Measurements from ENCODE around the gene UBE2R2. TPM values are rescaled to one million over a fixed set of nuclear protein-coding genes. Genes with fewer than 3 reads are reported as not detected.
A peak's percentile ranks its signal among the peaks of the same experiment; 100 is the strongest.
"Not testable (repeated sequence)": the region's sequence is repeated elsewhere in the genome, so short reads cannot be mapped to it uniquely, and the experiment has no call there.

UBE2R2 gene
- total RNA-seq (2022) (33.8 and 41.6 TPM in 2 replicates), Bru-seq, nascent RNA (percentile 79 among the genes with signal in this experiment), BruChase-seq, experiment 1, labeled RNA remaining after a 6-hour chase (percentile 84 among the genes with signal in this experiment), BruChase-seq, experiment 2, labeled RNA remaining after a 2-hour chase (percentile 77 among the genes with signal in this experiment)
- long read RNA-seq, full-length matches to known transcripts: 86 of 138 reads
- long read RNA-seq, partial matches to known transcripts: 40 of 138 reads
- long read RNA-seq, other reads (novel, unspliced or antisense): 12 of 138 reads

GRCh38 chr9:33816327-33817252 lies at the start of gene UBE2R2:
Gene UBE2R2, plus strand, starts transcription at chr9:33817160. Its CDS starts 598 bp downstream, at chr9:33817758.
- peaks cover 27% of the 10 kb centered on the region for H3K4me1 Mint-ChIP-seq (ENCODE audit: insufficient read depth, unreplicated experiment)
- H3K9me3 Mint-ChIP-seq (ENCODE audit: unreplicated experiment): no peaks in the 10 kb centered on the region
- intact Hi-C loops (cut with micrococcal nuclease): loop anchor here (1.0 to 10.0 kb wide), 3 partner anchors 20 to 256 kb away; no protein-coding TSS in a partner anchor
- ChIA-PET CTCF (interaction anchor here (1.1 to 7.0 kb wide), 3 partner anchors 21 to 79 kb away, joined by 4 to 132 read pairs (median 5); partner anchors contain the start of gene PRSS3), POLR2A (interaction anchor here (0.6 to 4.7 kb wide), 14 partner anchors 8 to 622 kb away, joined by 3 to 56 read pairs (median 4); no protein-coding TSS in a partner anchor)
- H3K27ac Mint-ChIP-seq (ENCODE audit: low read depth, unreplicated experiment): peak within 1 kb of the TSS; percentile 82
- no peak for TF ChIP-seq CTCF (IDR thresholded peaks at IDR 0.05; ENCODE audit: unreplicated experiment)
- peak; percentile 88 for DNase-seq (ENCODE audit: unreplicated experiment)
- BruUV-seq (replicated peaks): TSS peak; percentile 85
- H3K27me3 Mint-ChIP-seq (ENCODE audit: insufficient read depth, unreplicated experiment): no peaks in the 10 kb centered on the region
- H3K4me3 Mint-ChIP-seq (ENCODE audit: unreplicated experiment): peak within 1 kb of the TSS; percentile 80
- no peaks in the 10 kb centered on the region for H3K36me3 Mint-ChIP-seq (ENCODE audit: insufficient read depth, unreplicated experiment)

- H3K4me3 Mint-ChIP-seq (ENCODE audit: unreplicated experiment); H3K27ac Mint-ChIP-seq (ENCODE audit: low read depth, unreplicated experiment); intact Hi-C loops (cut with micrococcal nuclease); H3K36me3 Mint-ChIP-seq (ENCODE audit: insufficient read depth, unreplicated experiment); H3K9me3 Mint-ChIP-seq (ENCODE audit: unreplicated experiment); CTCF ChIA-PET; H3K27me3 Mint-ChIP-seq (ENCODE audit: insufficient read depth, unreplicated experiment); DNase-seq (ENCODE audit: unreplicated experiment); POLR2A ChIA-PET: not testable (repeated sequence)
- H3K4me1 Mint-ChIP-seq (ENCODE audit: insufficient read depth, unreplicated experiment): peaks cover 14% of the 10 kb centered on the region
- BruUV-seq (replicated peaks): TSS peak; percentile 55
Observed at GRCh38 chr9:33770156-33770880, 46.6 kb upstream of the UBE2R2 start.

GRCh38 chr9:33773135-33773534 lies 43.8 kb upstream of the UBE2R2 start:
- H3K27me3 Mint-ChIP-seq (ENCODE audit: insufficient read depth, unreplicated experiment); intact Hi-C loops (cut with micrococcal nuclease); H3K27ac Mint-ChIP-seq (ENCODE audit: low read depth, unreplicated experiment): not testable (repeated sequence)

GRCh38 chr9:33774074-33774659 lies 42.8 kb upstream of the UBE2R2 start:
- BruUV-seq (replicated peaks); H3K4me3 Mint-ChIP-seq (ENCODE audit: unreplicated experiment); H3K27me3 Mint-ChIP-seq (ENCODE audit: insufficient read depth, unreplicated experiment); H3K27ac Mint-ChIP-seq (ENCODE audit: low read depth, unreplicated experiment); H3K36me3 Mint-ChIP-seq (ENCODE audit: insufficient read depth, unreplicated experiment); DNase-seq (ENCODE audit: unreplicated experiment); intact Hi-C loops (cut with micrococcal nuclease): not testable (repeated sequence)
- POLR2A ChIA-PET: interaction anchor here (0.7 kb wide), 1 partner anchor 242 kb away, joined by 3 read pairs; no protein-coding TSS in a partner anchor
- peaks cover 14% of the 10 kb centered on the region for H3K9me3 Mint-ChIP-seq (ENCODE audit: unreplicated experiment)
- CTCF ChIA-PET: interaction anchor here (0.7 to 1.9 kb wide), 4 partner anchors 17 to 334 kb away, joined by 3 to 6 read pairs (median 4); no protein-coding TSS in a partner anchor
- H3K4me1 Mint-ChIP-seq (ENCODE audit: insufficient read depth, unreplicated experiment): peaks cover 21% of the 10 kb centered on the region

More at GRCh38 chr9:33773135-33773534, 43.8 kb upstream of the UBE2R2 start:
- CTCF ChIA-PET; DNase-seq (ENCODE audit: unreplicated experiment); H3K4me3 Mint-ChIP-seq (ENCODE audit: unreplicated experiment); BruUV-seq (replicated peaks); H3K36me3 Mint-ChIP-seq (ENCODE audit: insufficient read depth, unreplicated experiment): not testable (repeated sequence)
- POLR2A ChIA-PET: interaction anchor here (0.5 kb wide), 1 partner anchor 68 kb away, joined by 3 read pairs; no protein-coding TSS in a partner anchor
- peaks cover 14% of the 10 kb centered on the region for H3K9me3 Mint-ChIP-seq (ENCODE audit: unreplicated experiment)
- H3K4me1 Mint-ChIP-seq (ENCODE audit: insufficient read depth, unreplicated experiment): peaks cover 14% of the 10 kb centered on the region

GRCh38 chr9:33776578-33776977 lies 40.4 kb upstream of the UBE2R2 start:
- intact Hi-C loops (cut with micrococcal nuclease): no loop called here
- Mint-ChIP-seq H3K36me3 (ENCODE audit: insufficient read depth, unreplicated experiment) (no peaks in the 10 kb centered on the region), H3K27me3 (ENCODE audit: insufficient read depth, unreplicated experiment) (no peaks in the 10 kb centered on the region), H3K9me3 (ENCODE audit: unreplicated experiment) (peaks cover 14% of the 10 kb centered on the region), H3K27ac (ENCODE audit: low read depth, unreplicated experiment) (no peak overlapping the region), H3K4me1 (ENCODE audit: insufficient read depth, unreplicated experiment) (peaks cover 29% of the 10 kb centered on the region), H3K4me3 (ENCODE audit: unreplicated experiment) (no peak overlapping the region)
- BruUV-seq (replicated peaks): no TSS peak
- no peak for TF ChIP-seq CTCF (IDR thresholded peaks at IDR 0.05; ENCODE audit: unreplicated experiment)
- ChIA-PET CTCF (interaction anchor here (0.8 to 5.2 kb wide), 2 partner anchors 35 to 39 kb away, joined by 3 to 69 read pairs; no protein-coding TSS in a partner anchor), POLR2A (no interaction called here)
- no peak for DNase-seq (ENCODE audit: unreplicated experiment)

All from MCF 10A (cell line).